Activated effector memory CD4-positive, alpha-beta T cell treated with Interleukin-2 at 50 U/mL for 16 hours (primary cell): Measurements from ENCODE around the gene LAMP5.

Experiments
- DNase-seq: peaks from one replicate; pipeline ENCODE4 v3.0.0-alpha.2; 2020

LAMP5 gene, protein sequence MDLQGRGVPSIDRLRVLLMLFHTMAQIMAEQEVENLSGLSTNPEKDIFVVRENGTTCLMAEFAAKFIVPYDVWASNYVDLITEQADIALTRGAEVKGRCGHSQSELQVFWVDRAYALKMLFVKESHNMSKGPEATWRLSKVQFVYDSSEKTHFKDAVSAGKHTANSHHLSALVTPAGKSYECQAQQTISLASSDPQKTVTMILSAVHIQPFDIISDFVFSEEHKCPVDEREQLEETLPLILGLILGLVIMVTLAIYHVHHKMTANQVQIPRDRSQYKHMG

DNA sequence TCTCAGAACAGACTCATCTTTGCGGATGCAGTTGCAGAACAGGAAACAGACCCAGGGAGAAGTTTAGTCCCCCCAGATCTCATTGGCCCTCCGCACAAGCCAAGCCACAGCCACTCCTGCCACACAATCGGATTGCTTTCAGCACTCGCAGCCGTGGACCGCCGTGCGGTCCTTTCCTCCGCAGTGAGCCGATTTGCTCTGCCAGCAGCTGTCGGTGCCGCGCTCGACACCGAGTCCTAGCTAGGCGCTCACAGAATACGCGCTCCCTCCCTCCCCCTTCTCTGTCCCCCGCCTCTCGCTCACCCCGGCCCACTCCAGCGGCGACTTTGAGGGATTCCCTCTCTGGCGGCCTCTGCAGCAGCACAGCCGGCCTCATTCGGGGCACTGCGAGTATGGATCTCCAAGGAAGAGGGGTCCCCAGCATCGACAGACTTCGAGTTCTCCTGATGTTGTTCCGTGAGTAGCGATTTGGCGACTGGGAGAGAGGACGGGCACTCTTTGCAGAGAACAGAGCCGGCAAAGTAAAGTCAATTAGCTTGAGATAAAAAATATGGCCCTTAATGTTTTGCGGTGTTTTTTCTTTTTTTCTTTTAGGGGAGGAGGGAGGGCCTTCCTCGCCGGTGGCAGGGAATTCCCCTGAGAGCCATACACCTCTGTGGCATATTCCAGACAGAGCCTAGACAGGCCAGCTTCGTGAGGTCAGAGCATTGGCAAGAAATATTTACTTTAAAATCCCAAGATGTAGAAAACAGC is at the start of gene LAMP5:
TSS of gene LAMP5 (plus strand) at position 130 of the 753 bp plus-strand sequence. CDS start at position 393, 263 bp downstream.
- DNase-seq, result no peak

- no peak for DNase-seq
Observed at GRCh38 chr20:9467995-9468394, 46.4 kb upstream of the LAMP5 start.

- no peak for DNase-seq
Observed at GRCh38 chr20:9474835-9475415, 39.5 kb upstream of the LAMP5 start.

- no peak for DNase-seq
Observed at GRCh38 chr20:9475456-9475855, 38.9 kb upstream of the LAMP5 start.

DNA sequence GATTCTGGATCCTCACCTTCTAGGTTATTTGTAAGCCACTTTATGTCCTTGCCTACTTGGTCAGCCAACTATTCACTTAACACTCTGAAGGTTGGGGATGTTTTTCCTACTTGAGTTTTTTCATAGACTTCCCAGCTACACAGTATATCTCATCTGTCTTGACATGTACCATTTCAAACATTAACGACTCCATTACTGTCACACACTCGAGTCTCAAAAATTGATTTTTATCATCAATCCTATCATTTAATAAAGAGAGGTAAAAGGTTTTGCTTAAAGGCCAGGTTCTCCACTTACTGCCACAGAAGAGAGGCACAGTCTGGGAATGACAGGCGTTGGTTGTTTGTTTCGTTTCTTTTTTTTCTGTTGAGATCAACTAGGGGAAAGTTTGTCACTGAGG is 38.2 kb upstream of the LAMP5 start:
- DNase-seq, result no peak

DNA sequence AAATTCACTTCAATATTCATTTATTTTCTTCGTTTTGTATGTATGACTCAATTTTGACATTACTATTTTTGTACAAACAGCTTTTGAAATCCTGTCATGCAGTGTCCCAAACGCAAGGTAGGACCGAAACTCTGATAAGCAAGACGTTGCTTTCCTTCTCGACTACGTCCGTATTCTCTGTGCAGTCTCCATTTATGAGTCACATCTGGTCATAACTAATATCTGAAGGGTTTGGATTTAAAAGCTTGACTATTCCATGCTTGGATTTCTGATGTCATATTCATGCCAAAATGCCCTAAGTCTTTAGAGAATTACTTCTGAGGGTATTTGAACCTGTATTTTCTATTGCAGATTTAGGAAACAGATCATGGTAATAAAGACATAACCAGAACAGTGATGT is 37.8 kb upstream of the LAMP5 start:
- DNase-seq, result no peak

DNA sequence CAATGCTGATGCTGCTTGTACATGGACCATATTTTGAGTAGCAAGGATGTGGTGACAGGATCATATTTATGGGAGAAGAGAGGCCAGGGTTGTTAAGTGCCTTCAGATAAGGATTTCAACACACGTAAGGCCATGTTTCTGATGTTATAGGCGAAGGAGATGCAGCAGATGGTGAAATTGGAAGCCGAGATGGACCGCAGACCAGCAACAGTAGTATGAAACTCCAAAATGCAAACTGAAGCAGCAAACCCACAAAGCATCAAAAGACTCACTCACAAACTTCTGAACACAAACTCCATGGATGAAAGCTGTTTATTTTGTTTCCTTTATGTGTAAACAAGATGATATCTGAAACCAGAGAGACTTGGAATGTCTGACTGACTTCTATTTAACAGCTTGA is 35.6 kb upstream of the LAMP5 start:
- no peak for DNase-seq

GRCh38 chr20:9480066-9480465 is 34.3 kb upstream of the LAMP5 start:
- DNase-seq, result no peak

DNA sequence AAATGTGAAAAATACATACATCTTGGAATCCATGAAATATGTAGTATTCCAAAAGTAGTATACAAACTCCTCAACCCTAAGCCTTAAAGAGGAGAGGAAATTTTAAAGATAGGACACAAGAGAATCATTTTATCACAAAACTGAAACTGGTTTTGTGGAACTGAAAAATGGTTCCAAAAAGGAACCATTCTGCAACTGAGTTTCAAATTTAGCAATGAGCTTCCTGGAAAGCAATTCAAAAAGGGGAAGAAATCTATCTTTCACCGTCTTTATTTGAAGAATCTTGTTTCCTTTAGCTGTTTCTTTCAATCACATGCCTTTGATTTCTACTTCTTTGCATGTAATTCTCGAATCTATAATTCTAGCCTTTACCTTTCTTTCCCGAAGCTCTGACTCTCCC is 32.2 kb upstream of the LAMP5 start:
- DNase-seq, result no peak

DNA sequence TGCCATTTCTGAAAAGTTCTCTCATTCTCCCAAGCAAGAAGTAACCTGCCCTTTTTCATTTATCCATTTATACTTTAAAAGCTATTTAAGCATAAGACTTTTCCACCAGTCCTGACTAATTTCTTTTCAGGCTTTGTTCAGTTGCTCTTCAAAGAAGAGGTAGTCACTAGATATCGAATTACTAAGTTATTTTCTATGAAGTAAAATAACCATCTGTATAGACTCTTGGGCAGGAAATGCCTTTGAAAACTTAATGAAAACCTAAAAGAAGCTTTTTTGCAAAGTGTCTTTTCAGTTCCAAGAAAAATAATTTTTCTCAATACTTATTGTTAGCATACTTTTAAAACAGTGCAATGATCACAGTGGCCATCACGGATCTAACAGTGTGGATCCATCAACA is 31.3 kb upstream of the LAMP5 start:
- no peak for DNase-seq

- DNase-seq, result no peak
Observed at GRCh38 chr20:9485614-9486340, 28.6 kb upstream of the LAMP5 start.

GRCh38 chr20:9487231-9487630 is 27.2 kb upstream of the LAMP5 start:
- DNase-seq, result no peak

DNA sequence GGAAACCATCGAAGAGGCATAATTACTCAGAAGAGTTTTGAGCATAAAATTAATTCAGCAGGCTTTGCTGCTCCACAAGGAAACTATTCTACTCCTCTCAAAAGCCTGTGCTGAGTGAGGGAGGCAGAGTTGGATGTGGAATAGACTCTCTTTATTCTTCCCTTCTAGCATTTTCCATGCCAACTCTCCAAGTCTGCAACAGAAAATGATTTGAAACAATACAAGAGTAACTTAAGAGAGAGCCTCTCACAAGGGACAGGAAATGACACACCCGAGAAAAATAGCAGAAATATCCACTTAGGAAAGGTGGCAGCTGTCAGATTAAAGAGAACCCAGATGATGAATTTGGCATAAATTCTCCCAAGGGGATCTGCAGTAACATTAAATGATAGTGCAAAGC is 26.3 kb upstream of the LAMP5 start:
- DNase-seq, result no peak

- DNase-seq, result no peak
Observed at GRCh38 chr20:9490161-9490560, 24.2 kb upstream of the LAMP5 start.

- DNase-seq, result no peak
Observed at GRCh38 chr20:9490631-9491030, 23.8 kb upstream of the LAMP5 start.

DNA sequence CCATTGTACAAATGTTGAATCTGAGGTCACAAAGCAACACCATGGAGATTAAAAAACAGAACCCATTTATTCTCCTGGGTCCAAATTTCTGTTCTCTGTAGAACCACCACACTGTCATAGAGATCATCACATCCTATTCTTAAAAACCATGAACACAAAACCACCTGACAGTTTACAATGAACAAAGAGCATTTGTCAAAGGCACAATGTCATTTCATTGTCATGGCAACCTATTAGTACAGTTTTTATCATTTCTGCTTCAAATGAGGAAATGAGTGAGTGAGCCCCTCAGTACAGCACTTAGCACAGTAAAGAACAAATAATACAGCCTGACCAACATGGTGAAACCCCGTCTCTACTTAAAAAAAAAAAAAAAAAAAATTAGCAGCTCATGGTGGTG is 23.1 kb upstream of the LAMP5 start:
- DNase-seq, result no peak

DNA sequence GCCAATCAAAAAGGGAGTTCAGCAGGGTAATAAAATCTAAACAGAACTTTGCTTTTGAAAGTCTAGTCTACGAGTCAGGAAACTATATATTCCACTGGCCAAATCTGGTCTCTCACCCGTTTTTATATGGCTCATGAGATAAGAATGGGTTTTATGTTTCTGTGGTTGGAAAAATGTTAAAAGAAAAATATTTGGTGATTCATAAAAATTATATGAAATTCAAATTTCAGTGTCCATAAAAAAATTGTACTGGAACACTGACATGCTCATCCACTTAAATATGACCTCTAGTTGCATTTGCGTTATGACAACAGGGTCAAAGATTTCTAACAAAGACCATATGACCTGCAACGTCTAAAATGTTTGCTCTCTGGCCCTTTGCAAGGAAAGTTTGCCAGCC is 22.3 kb upstream of the LAMP5 start:
- DNase-seq, result no peak

DNA sequence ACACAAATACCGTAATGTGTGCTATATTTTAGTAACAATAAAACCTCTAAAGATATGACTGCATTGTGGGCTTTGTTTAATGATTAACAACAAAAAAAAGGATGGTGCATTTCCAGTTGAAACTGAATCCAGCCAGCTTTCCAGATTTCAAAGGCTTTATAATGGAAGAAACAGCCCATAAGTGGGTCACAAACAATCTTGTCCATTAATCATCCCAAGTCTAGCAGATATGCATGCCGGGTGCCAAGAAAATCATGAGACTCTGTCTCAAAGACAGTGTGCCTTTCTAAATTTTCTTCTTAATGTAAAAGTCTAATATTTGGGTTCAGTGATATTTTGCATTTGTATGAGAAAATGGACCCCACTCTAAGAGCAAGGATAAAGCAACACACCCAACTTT is 20.6 kb upstream of the LAMP5 start:
- DNase-seq, result no peak

GRCh38 chr20:9495701-9496100 is 18.7 kb upstream of the LAMP5 start:
- no peak for DNase-seq

GRCh38 chr20:9496155-9496554 is 18.2 kb upstream of the LAMP5 start:
- no peak for DNase-seq

- no peak for DNase-seq
Observed at GRCh38 chr20:9498322-9498721, 16.1 kb upstream of the LAMP5 start.

DNA sequence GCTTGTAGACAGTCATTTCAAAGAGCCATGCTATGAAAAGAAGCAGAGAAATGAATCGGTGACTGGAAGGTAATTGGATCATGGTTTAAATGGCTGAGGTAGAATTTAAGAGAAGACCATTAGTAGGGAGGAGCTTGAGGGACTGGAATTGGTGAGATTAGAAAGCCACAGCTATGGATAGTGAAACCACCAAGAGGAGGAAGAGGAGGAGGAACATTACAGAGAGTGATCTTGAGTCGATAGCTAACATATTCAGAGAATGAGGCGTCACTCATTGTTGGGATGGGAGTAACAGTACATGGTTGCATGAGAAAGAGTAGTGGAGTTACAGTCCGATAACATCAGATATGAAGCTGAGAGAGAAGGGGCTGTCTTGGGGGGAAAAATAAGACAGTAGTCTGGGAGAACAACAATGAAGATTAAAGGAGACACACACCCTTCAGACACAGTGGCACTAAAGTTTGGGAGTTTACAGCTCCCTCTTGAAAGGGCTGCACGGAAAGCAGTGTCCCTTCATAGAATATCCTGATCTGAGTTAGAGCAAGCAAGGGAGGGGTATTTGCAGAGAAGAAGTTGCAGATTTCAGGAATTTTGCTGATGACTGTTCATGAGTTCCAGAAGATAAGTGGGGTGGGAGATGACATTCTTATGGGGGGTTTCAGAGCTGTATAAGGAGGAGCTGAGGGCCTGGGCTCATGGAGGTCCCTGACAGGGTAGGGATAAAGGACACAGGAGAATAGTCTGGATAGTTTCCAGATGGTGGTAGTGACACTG is 15.1 kb upstream of the LAMP5 start:
- no peak for DNase-seq

DNA sequence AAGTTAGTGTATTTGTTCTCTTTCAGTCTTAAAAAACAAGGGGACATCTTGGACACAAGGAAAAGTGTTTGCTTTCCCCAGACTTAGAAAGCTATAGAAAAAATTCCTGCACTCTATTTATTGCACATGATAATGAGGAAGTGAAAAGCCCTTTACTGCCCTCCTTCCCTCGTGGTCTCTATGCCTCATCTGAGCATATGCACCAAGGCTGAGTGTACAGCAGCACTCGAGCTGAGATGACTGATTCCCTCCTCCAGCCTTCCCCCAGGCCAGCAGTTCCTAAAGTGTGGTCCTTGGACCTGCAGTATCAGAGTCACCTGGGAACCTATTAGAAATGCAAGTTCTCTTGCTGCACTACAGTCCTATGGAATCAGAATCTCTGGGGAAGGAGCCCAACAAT is 14.3 kb upstream of the LAMP5 start:
- DNase-seq, result no peak
